ENCODE data around the gene SKIDA1. TPM values are rescaled to one million over a fixed set of nuclear protein-coding genes. Genes with fewer than 3 reads are reported as not detected.

The SKIDA1 gene
- total RNA-seq, 1 experiment from 2014 or later: 4.4 TPM

- POLR2A ChIA-PET (ENCODE audit: low non-redundant PET): no interaction called here
Measured at GRCh38 chr10:21519941-21520436, 5.5 kb downstream of the SKIDA1 start.

GRCh38 chr10:21519397-21519933 lies 6.0 kb downstream of the SKIDA1 start:
- Histone ChIP-seq H3K4me1 (ENCODE audit: insufficient read depth, low read length, poor library complexity, severe bottlenecking) (peaks cover 67% of the 10 kb centered on the region), H3K27me3 (replicated peaks; ENCODE audit: insufficient read depth, low read depth, low read length, poor library complexity) (no peaks in the 10 kb centered on the region), H3K27ac (ENCODE audit: low read depth, low read length, poor library complexity, severe bottlenecking) (peak overlapping the region; percentile 78), H3K4me3 (ENCODE audit: low read depth, low read length, poor library complexity, severe bottlenecking) (peak overlapping the region; percentile 59), H3K36me3 (ENCODE audit: insufficient read depth, low read length, poor library complexity, severe bottlenecking) (no peaks in the 10 kb centered on the region), H3K9me3 (ENCODE audit: low read depth, low read length, poor library complexity, severe bottlenecking) (no peaks in the 10 kb centered on the region)
- BruUV-seq (replicated peaks): TSS peak; percentile 4
- intact Hi-C loops (cut with micrococcal nuclease; ENCODE audit: unreplicated experiment): loop anchor here (5.0 kb wide), 1 partner anchor 213 kb away; no protein-coding TSS in a partner anchor
- ChIA-PET POLR2A (ENCODE audit: low non-redundant PET) (no interaction called here), CTCF (no interaction called here)
- no peak for DNase-seq (ENCODE audit: low spot score)
- TF ChIP-seq CTCF (conservative IDR thresholded peaks at IDR 0.05; ENCODE audit: low read depth, low read length) (no peak), EZH2 (IDR thresholded peaks at IDR 0.05; ENCODE audit: borderline replicate concordance, low read depth, low read length, poor library complexity, severe bottlenecking) (no peak)

More at GRCh38 chr10:21519941-21520436, 5.5 kb downstream of the SKIDA1 start:
- Histone ChIP-seq H3K4me3 (ENCODE audit: low read depth, low read length, poor library complexity, severe bottlenecking) (peak overlapping the region; percentile 59), H3K36me3 (ENCODE audit: insufficient read depth, low read length, poor library complexity, severe bottlenecking) (no peaks in the 10 kb centered on the region), H3K27ac (ENCODE audit: low read depth, low read length, poor library complexity, severe bottlenecking) (peak overlapping the region; percentile 78), H3K9me3 (ENCODE audit: low read depth, low read length, poor library complexity, severe bottlenecking) (no peaks in the 10 kb centered on the region), H3K4me1 (ENCODE audit: insufficient read depth, low read length, poor library complexity, severe bottlenecking) (peaks cover 65% of the 10 kb centered on the region), H3K27me3 (replicated peaks; ENCODE audit: insufficient read depth, low read depth, low read length, poor library complexity) (no peaks in the 10 kb centered on the region)
- CTCF ChIA-PET: interaction anchor here (0.5 kb wide), 1 partner anchor 23 kb away, joined by 7 read pairs; no protein-coding TSS in a partner anchor
- no TSS peak for BruUV-seq (replicated peaks)
- TF ChIP-seq CTCF (conservative IDR thresholded peaks at IDR 0.05; ENCODE audit: low read depth, low read length) (no peak), EZH2 (IDR thresholded peaks at IDR 0.05; ENCODE audit: borderline replicate concordance, low read depth, low read length, poor library complexity, severe bottlenecking) (no peak)
- intact Hi-C loops (cut with micrococcal nuclease; ENCODE audit: unreplicated experiment): loop anchor here (5.0 kb wide), 1 partner anchor 212 kb away; no protein-coding TSS in a partner anchor
- DNase-seq (ENCODE audit: low spot score): peak; percentile 73

DNA sequence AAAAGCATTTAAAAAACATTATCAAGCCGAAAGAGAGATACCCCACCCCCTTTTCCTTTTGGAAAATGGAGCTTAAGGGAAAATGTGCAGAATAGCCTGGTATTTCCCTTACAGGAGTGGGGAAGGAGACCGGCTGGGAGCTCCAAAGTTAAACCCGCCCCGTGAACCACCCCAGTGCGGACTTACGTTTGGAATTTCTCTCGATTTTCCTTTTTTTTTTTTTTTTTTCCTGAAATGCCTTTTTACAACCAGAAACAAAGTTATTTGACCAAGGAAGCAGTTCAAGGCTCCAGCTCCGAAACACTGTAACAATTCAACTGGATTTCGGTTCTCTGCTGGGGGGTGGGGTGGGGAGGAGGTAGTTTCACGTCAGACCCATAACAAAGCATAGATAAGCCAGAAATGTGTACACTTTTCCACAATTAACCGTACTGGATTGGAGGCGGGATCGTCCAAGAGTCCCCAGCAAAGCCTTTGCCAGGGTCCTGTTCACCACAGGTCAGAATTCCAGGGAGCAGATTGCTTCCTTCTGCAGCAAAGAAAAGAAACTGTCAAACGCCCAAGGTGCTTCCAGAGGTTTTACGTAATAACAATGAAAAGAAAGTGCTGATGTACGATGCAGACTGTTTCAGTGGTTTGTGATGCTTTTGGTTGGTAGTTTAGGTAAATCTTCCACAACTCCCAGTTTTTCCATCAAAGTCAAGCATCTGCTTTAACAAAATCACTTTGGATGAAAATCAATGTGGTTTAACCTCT lies 6.7 kb downstream of the SKIDA1 start:
- TF ChIP-seq CTCF (conservative IDR thresholded peaks at IDR 0.05; ENCODE audit: low read depth, low read length): no peak
- TF ChIP-seq EZH2 (IDR thresholded peaks at IDR 0.05; ENCODE audit: borderline replicate concordance, low read depth, low read length, poor library complexity, severe bottlenecking): no peak
- no peaks in the 10 kb centered on the region for H3K27me3 ChIP-seq (replicated peaks; ENCODE audit: insufficient read depth, low read depth, low read length, poor library complexity)
- H3K27ac ChIP-seq (ENCODE audit: low read depth, low read length, poor library complexity, severe bottlenecking): peak overlapping the region; percentile 78
- POLR2A ChIA-PET (ENCODE audit: low non-redundant PET): interaction anchor here (0.5 to 0.8 kb wide), 4 partner anchors 30 to 285 kb away, joined by 3 to 10 read pairs (median 4); no protein-coding TSS in a partner anchor
- CTCF ChIA-PET: interaction anchor here (0.7 to 1.2 kb wide), 3 partner anchors 23 to 209 kb away, joined by 3 to 4 read pairs (median 4); no protein-coding TSS in a partner anchor
- intact Hi-C loops (cut with micrococcal nuclease; ENCODE audit: unreplicated experiment): loop anchor here (5.0 kb wide), 1 partner anchor 213 kb away; no protein-coding TSS in a partner anchor
- no peaks in the 10 kb centered on the region for H3K36me3 ChIP-seq (ENCODE audit: insufficient read depth, low read length, poor library complexity, severe bottlenecking)
- DNase-seq (ENCODE audit: low spot score): peak; percentile 43
- peak overlapping the region; percentile 59 for H3K4me3 ChIP-seq (ENCODE audit: low read depth, low read length, poor library complexity, severe bottlenecking)
- H3K4me1 ChIP-seq (ENCODE audit: insufficient read depth, low read length, poor library complexity, severe bottlenecking): peaks cover 62% of the 10 kb centered on the region
- no TSS peak for BruUV-seq (replicated peaks)
- H3K9me3 ChIP-seq (ENCODE audit: low read depth, low read length, poor library complexity, severe bottlenecking): no peaks in the 10 kb centered on the region
